HEK293 (cell line): ENCODE measurements around the gene CSAD.

Experiments used
- CTCF ChIA-PET: fragments of 350-600 bp; formaldehyde crosslinking; extraction: SDS; loops from one replicate; lab custom pipeline; 2021; ENCODE audit warnings: antibody characterized with exemption; lab: Yijun Ruan, JAX
- POLR2A ChIA-PET: fragments of 300-600 bp; formaldehyde crosslinking; extraction: SDS; loops from one replicate; lab custom pipeline; 2020; ENCODE audit warnings: antibody characterized with exemption, inconsistent platforms; lab: Yijun Ruan, JAX
- H3K27ac ChIP-seq: fragments of 200-500 bp; sonication (Bioruptor generic); 2 replicates; pipeline ENCODE4 v1.5.1; 2014; ENCODE audit warnings: low read depth, low read length, control low read depth, inconsistent platforms; ENCODE audit errors: extremely low read depth
- H3K36me3 ChIP-seq, 2 experiments: fragments of 200-500 bp in 1 of 2; sonication (Bioruptor generic) in 1 of 2; 1 replicate in 1 of 2; 2 replicates in 1 of 2; pipeline ENCODE4 v1.5.1; 2014 to 2017; ENCODE audit warnings: inconsistent platforms in 2 of 2, low read length in 2 of 2; ENCODE audit not compliant: control insufficient read depth in 2 of 2, insufficient read depth in 1 of 2
- H3K4me1 ChIP-seq: fragments of 200-500 bp; sonication (Bioruptor generic); 2 replicates; pipeline ENCODE4 v1.5.1; 2014; ENCODE audit warnings: mild to moderate bottlenecking, low read length, inconsistent platforms; ENCODE audit not compliant: control insufficient read depth, insufficient read depth
- H3K4me3 ChIP-seq: 2 replicates; pipeline ENCODE4 v1.5.1; 2011; ENCODE audit warnings: low read depth, mild to moderate bottlenecking, control low read depth, low read length, moderate library complexity
- H3K9me3 ChIP-seq: fragments of 200-500 bp; sonication (Bioruptor generic); 2 replicates; pipeline ENCODE4 v1.5.1; 2014; ENCODE audit warnings: low read depth, low read length, inconsistent platforms; ENCODE audit not compliant: control insufficient read depth, insufficient read depth
- GFI1B ChIP-seq: fragments of 450-650 bp; formaldehyde crosslinking; IDR thresholded peaks from 2 replicates; pipeline ENCODE4 v1.5.1; 2016; ENCODE audit warnings: missing biosample characterization, missing genetic modification characterization
- SALL2 ChIP-seq: fragments of 450-650 bp; formaldehyde crosslinking; IDR thresholded peaks from 2 replicates; pipeline ENCODE4 v1.5.0; 2017; ENCODE audit warnings: missing biosample characterization, mild to moderate bottlenecking, missing genetic modification characterization, borderline replicate concordance
- ZNF19 ChIP-seq: fragments of 450-650 bp; formaldehyde crosslinking; IDR thresholded peaks from 2 replicates; pipeline ENCODE4; 2016; ENCODE audit warnings: missing biosample characterization, missing genetic modification characterization, low read depth
- ZNF341 ChIP-seq: fragments of 450-650 bp; formaldehyde crosslinking; IDR thresholded peaks from 2 replicates; pipeline ENCODE4; 2016; ENCODE audit warnings: low read depth, missing biosample characterization, missing genetic modification characterization
- ZNF488 ChIP-seq: fragments of 450-650 bp; formaldehyde crosslinking; IDR thresholded peaks from 2 replicates; pipeline ENCODE4 v1.5.1; 2016; ENCODE audit warnings: missing biosample characterization, missing genetic modification characterization
- ZNF600 ChIP-seq: fragments of 450-650 bp; formaldehyde crosslinking; IDR thresholded peaks from 2 replicates; pipeline ENCODE4 v1.5.1; 2016; ENCODE audit warnings: missing biosample characterization, missing genetic modification characterization
- ZNF701 ChIP-seq: fragments of 450-650 bp; formaldehyde crosslinking; IDR thresholded peaks from 2 replicates; pipeline ENCODE4 v1.5.1; 2016; ENCODE audit warnings: missing biosample characterization, missing genetic modification characterization
- ZXDB ChIP-seq: fragments of 450-650 bp; formaldehyde crosslinking; IDR thresholded peaks from 2 replicates; pipeline ENCODE4 v1.5.1; 2016; ENCODE audit warnings: missing biosample characterization, missing genetic modification characterization
- TF ChIP-seq, protein P1 (sequence below): fragments of 450-650 bp; formaldehyde crosslinking; IDR thresholded peaks from 2 replicates; pipeline ENCODE4 v1.5.1; 2016; ENCODE audit warnings: missing biosample characterization, missing genetic modification characterization, low read depth
- TF ChIP-seq, protein P2 (sequence below): fragments of 450-650 bp; formaldehyde crosslinking; IDR thresholded peaks from 2 replicates; pipeline ENCODE4 v1.5.1; 2017; ENCODE audit warnings: missing biosample characterization, missing genetic modification characterization
- TF ChIP-seq, protein P3 (sequence below): fragments of 450-650 bp; formaldehyde crosslinking; IDR thresholded peaks from 2 replicates; pipeline ENCODE4 v1.5.1; 2016; ENCODE audit warnings: missing biosample characterization, missing genetic modification characterization

Gene CSAD

GRCh38 chr12:53218551-53219291 lies 38.0 kb upstream of the CSAD start:
- no peaks in the 10 kb centered on the region for H3K9me3 ChIP-seq
- CTCF ChIA-PET, result interaction anchor here (0.6 to 1.1 kb wide), 7 partner anchors 31 to 152 kb away, joined by 3 to 4 read pairs (median 3); a partner anchor contains a TSS
- peaks cover 4% of the 10 kb centered on the region for H3K4me1 ChIP-seq
- no peak overlapping the region for H3K27ac ChIP-seq
- peaks cover 0 to 12% of the 10 kb centered on the region in 2 experiments; a peak in 1 of 3 replicates for H3K36me3 ChIP-seq
- TF ChIP-seq ZXDB, result no peak
- TF ChIP-seq GFI1B (tag by site-specific recombination), result no peak
- TF ChIP-seq ZNF488, result no peak
- TF ChIP-seq, protein P1, sequence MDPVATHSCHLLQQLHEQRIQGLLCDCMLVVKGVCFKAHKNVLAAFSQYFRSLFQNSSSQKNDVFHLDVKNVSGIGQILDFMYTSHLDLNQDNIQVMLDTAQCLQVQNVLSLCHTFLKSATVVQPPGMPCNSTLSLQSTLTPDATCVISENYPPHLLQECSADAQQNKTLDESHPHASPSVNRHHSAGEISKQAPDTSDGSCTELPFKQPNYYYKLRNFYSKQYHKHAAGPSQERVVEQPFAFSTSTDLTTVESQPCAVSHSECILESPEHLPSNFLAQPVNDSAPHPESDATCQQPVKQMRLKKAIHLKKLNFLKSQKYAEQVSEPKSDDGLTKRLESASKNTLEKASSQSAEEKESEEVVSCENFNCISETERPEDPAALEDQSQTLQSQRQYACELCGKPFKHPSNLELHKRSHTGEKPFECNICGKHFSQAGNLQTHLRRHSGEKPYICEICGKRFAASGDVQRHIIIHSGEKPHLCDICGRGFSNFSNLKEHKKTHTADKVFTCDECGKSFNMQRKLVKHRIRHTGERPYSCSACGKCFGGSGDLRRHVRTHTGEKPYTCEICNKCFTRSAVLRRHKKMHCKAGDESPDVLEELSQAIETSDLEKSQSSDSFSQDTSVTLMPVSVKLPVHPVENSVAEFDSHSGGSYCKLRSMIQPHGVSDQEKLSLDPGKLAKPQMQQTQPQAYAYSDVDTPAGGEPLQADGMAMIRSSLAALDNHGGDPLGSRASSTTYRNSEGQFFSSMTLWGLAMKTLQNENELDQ, result no peak
- TF ChIP-seq ZNF701, result no peak
- no peak for TF ChIP-seq ZNF19 (tag by site-specific recombination)
- H3K4me3 ChIP-seq, result no peak overlapping the region
- POLR2A ChIA-PET, result interaction anchor here (0.5 to 1.4 kb wide), 5 partner anchors 21 to 203 kb away, joined by 3 to 4 read pairs (median 4); partner anchors contain the start of gene AAAS

- peaks cover 0 to 19% of the 10 kb centered on the region in 2 experiments; a peak in 1 of 3 replicates for H3K36me3 ChIP-seq
- H3K27ac ChIP-seq, result no peak overlapping the region
- peaks cover 4% of the 10 kb centered on the region for H3K4me1 ChIP-seq
- no peak overlapping the region for H3K4me3 ChIP-seq
- TF ChIP-seq SALL2 (tag by site-specific recombination), result no peak
- peak; percentile 61 for TF ChIP-seq ZNF600 (tag by site-specific recombination)
- TF ChIP-seq, protein P2, sequence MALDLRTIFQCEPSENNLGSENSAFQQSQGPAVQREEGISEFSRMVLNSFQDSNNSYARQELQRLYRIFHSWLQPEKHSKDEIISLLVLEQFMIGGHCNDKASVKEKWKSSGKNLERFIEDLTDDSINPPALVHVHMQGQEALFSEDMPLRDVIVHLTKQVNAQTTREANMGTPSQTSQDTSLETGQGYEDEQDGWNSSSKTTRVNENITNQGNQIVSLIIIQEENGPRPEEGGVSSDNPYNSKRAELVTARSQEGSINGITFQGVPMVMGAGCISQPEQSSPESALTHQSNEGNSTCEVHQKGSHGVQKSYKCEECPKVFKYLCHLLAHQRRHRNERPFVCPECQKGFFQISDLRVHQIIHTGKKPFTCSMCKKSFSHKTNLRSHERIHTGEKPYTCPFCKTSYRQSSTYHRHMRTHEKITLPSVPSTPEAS (tag by site-specific recombination), result peak; percentile 87
- 0 out of 2 replicates have a peak, but pooled peaks have one; percentile 22 for TF ChIP-seq ZNF341 (tag by site-specific recombination)
- TF ChIP-seq, protein P3, sequence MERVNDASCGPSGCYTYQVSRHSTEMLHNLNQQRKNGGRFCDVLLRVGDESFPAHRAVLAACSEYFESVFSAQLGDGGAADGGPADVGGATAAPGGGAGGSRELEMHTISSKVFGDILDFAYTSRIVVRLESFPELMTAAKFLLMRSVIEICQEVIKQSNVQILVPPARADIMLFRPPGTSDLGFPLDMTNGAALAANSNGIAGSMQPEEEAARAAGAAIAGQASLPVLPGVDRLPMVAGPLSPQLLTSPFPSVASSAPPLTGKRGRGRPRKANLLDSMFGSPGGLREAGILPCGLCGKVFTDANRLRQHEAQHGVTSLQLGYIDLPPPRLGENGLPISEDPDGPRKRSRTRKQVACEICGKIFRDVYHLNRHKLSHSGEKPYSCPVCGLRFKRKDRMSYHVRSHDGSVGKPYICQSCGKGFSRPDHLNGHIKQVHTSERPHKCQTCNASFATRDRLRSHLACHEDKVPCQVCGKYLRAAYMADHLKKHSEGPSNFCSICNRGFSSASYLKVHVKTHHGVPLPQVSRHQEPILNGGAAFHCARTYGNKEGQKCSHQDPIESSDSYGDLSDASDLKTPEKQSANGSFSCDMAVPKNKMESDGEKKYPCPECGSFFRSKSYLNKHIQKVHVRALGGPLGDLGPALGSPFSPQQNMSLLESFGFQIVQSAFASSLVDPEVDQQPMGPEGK (tag by site-specific recombination), result peak; percentile 20; the same call in 1 of the 2 replicates
- ChIA-PET CTCF (interaction anchor here (0.5 to 11.6 kb wide), 6 partner anchors 22 to 154 kb away, joined by 3 to 144 read pairs (median 4); partner anchors contain the start of gene ESPL1), POLR2A (interaction anchor here (0.6 to 1.4 kb wide), 4 partner anchors 37 to 103 kb away, joined by 3 to 4 read pairs (median 4); partner anchors contain the start of genes AAAS, CSAD, ESPL1 and ZNF740)
- no peaks in the 10 kb centered on the region for H3K9me3 ChIP-seq
Observed at GRCh38 chr12:53217931-53218307, 37.2 kb upstream of the CSAD start.
